Activated CD4-positive, alpha-beta memory T cell treated with anti-CD3 and anti-CD28 coated beads for 36 hours (primary cell): ENCODE results near the gene UPK1B. TPM values are rescaled to one million over a fixed set of nuclear protein-coding genes. Genes with fewer than 3 reads are reported as not detected.

ENCODE experiments used
- CTCF ChIA-PET: fragments of 350-600 bp; sonication (Branson Sonifier 250); formaldehyde crosslinking; loops from one replicate; lab custom pipeline; 2021; ENCODE audit warnings: antibody characterized with exemption, inconsistent platforms; lab: Charles Lee
- POLR2A ChIA-PET: fragments of 350-600 bp; sonication (Branson Sonifier 250); formaldehyde crosslinking; loops from one replicate; lab custom pipeline; 2021; ENCODE audit warnings: antibody characterized with exemption; lab: Charles Lee
- DNase-seq: peaks from one replicate; pipeline ENCODE4 v3.0.0-alpha.2; 2020
- H3K27ac Mint-ChIP-seq: one replicate; pipeline ENCODE4 v1.8.0; 2021; ENCODE audit warnings: mixed read lengths
- H3K27me3 Mint-ChIP-seq: one replicate; pipeline ENCODE4 v1.8.0; 2021; ENCODE audit warnings: mixed read lengths
- H3K36me3 Mint-ChIP-seq: one replicate; pipeline ENCODE4 v1.8.0; 2021; ENCODE audit warnings: mixed read lengths
- H3K4me1 Mint-ChIP-seq: one replicate; pipeline ENCODE4 v1.8.0; 2021; ENCODE audit warnings: low read depth, mixed read lengths
- H3K4me3 Mint-ChIP-seq: one replicate; pipeline ENCODE4 v1.8.0; 2021; ENCODE audit warnings: mild to moderate bottlenecking, mixed read lengths
- H3K9me3 Mint-ChIP-seq: one replicate; pipeline ENCODE4 v1.8.0; 2021; ENCODE audit warnings: mixed read lengths
- intact Hi-C: fragments of 100-400 bp; cut with micrococcal nuclease; formaldehyde crosslinking; loops from one replicate; pipeline ENCODE4 v1.15.1; 2023
- total RNA-seq, 2 experiments: library from RNA; stranded (reverse); gene quantifications; one replicate each; pipeline ENCODE4 v1.2.3, GENCODE V29; 2021

Gene UPK1B
- total RNA-seq, 2 experiments from 2014 or later, result not detected

GRCh38 chr3:119228373-119229145, 55.2 kb downstream of the UPK1B start:
- H3K4me1 Mint-ChIP-seq, result peaks cover 25% of the 10 kb centered on the region
- no peak overlapping the region for H3K27ac Mint-ChIP-seq
- intact Hi-C loops, result no loop called here
- H3K36me3 Mint-ChIP-seq, result peaks cover 46% of the 10 kb centered on the region
- no peak for DNase-seq
- H3K9me3 Mint-ChIP-seq, result no peaks in the 10 kb centered on the region
- ChIA-PET POLR2A (no interaction called here), CTCF (no interaction called here)
- H3K4me3 Mint-ChIP-seq, result no peak overlapping the region
- no peaks in the 10 kb centered on the region for H3K27me3 Mint-ChIP-seq

GRCh38 chr3:119229190-119229589, 55.8 kb downstream of the UPK1B start:
- Mint-ChIP-seq H3K27ac (no peak overlapping the region), H3K4me1 (peaks cover 27% of the 10 kb centered on the region), H3K27me3 (no peaks in the 10 kb centered on the region), H3K4me3 (no peak overlapping the region), H3K36me3 (peaks cover 44% of the 10 kb centered on the region), H3K9me3 (no peaks in the 10 kb centered on the region)
- no peak for DNase-seq
- CTCF ChIA-PET, result no interaction called here
- POLR2A ChIA-PET, result no interaction called here
- intact Hi-C loops, result no loop called here

DNA sequence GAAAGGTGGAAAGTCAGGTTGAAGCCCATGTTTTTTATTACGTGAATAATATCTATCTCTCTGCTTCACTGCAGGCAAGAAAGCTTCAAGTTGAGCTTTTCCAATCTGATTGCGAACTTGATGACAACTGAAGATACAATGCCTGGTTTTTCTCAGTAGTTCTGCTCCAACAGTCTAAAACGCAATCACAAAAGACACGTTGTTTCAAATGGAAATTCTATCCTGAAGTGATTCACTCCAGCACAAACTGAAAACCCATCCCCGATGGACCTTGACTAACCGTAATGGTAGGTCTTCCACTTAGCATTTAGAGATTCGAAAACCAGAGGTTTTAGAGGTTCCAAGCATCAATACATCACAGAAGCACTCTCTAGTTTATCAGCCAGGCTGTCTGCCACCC, 56.7 kb downstream of the UPK1B start:
- Mint-ChIP-seq H3K4me1 (peaks cover 34% of the 10 kb centered on the region), H3K9me3 (no peaks in the 10 kb centered on the region), H3K27me3 (no peaks in the 10 kb centered on the region), H3K4me3 (no peak overlapping the region), H3K27ac (no peak overlapping the region), H3K36me3 (peaks cover 45% of the 10 kb centered on the region)
- no peak for DNase-seq
- ChIA-PET POLR2A (no interaction called here), CTCF (interaction anchor here (1.7 kb wide), 1 partner anchor 11 kb away, joined by 7 read pairs; the partner anchor contains the start of gene B4GALT4)
- intact Hi-C loops, result no loop called here

DNA sequence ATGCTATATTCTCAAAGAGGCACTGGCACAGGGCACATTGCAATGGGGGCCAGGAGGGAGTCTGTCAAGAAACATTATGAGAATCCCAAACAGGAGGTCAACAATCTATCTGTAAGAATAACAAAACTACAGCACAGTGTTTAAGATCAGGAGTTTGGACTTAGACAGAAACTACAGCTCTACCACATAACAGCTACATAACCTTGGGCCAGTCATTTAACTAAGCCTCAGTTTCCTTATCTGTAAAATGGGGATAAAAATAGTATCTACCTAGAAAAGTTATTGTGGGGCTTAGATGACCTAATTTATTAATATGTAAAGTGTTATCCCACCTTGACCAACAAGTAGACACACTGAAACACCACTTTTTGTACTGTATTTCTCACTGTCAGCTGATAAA, 57.3 kb downstream of the UPK1B start:
- intact Hi-C loops, result loop anchor here (1.0 kb wide), 1 partner anchor 10 kb away; the partner anchor contains the start of gene B4GALT4
- no peaks in the 10 kb centered on the region for H3K27me3 Mint-ChIP-seq
- H3K9me3 Mint-ChIP-seq, result no peaks in the 10 kb centered on the region
- peaks cover 49% of the 10 kb centered on the region for H3K36me3 Mint-ChIP-seq
- no peak overlapping the region for H3K27ac Mint-ChIP-seq
- peaks cover 40% of the 10 kb centered on the region for H3K4me1 Mint-ChIP-seq
- DNase-seq, result no peak
- ChIA-PET CTCF (interaction anchor here (1.7 kb wide), 1 partner anchor 10 kb away, joined by 7 read pairs; the partner anchor contains the start of gene B4GALT4), POLR2A (interaction anchor here (0.8 kb wide), 1 partner anchor 20 kb away, joined by 3 read pairs; no protein-coding TSS in a partner anchor)
- no peak overlapping the region for H3K4me3 Mint-ChIP-seq

DNA sequence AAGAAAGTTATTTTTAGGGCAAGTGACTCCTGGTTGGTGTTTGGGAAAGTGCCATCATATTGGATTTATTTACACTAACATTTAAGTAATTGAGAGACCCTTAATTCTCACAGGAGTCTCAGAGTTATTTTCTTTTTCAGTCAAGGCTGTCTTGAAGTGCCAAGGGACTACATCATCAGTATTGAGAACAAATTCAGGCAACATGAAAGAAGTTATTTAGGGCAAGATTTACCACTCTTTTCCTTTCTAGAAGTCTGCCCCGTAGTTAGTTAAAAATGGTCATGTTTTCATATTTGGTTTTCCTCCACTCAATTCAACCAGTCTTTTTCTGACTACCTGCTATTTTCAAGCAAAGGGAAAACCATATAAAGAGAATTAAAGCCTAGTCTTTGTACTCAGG, 61.2 kb downstream of the UPK1B start:
- no peak for DNase-seq
- H3K4me1 Mint-ChIP-seq, result peaks cover 56% of the 10 kb centered on the region
- no peaks in the 10 kb centered on the region for H3K9me3 Mint-ChIP-seq
- ChIA-PET POLR2A (no interaction called here), CTCF (no interaction called here)
- peak overlapping the region; percentile 57 for H3K27ac Mint-ChIP-seq
- no peaks in the 10 kb centered on the region for H3K27me3 Mint-ChIP-seq
- intact Hi-C loops, result loop anchor here (5.0 kb wide), 1 partner anchor 468 kb away; the partner anchor contains the start of gene CFAP91
- peaks cover 40% of the 10 kb centered on the region for H3K36me3 Mint-ChIP-seq
- H3K4me3 Mint-ChIP-seq, result no peak overlapping the region

GRCh38 chr3:119235151-119235550, 61.8 kb downstream of the UPK1B start:
- Mint-ChIP-seq H3K36me3 (peaks cover 34% of the 10 kb centered on the region), H3K4me3 (no peak overlapping the region)

GRCh38 chr3:119236756-119237155, 63.4 kb downstream of the UPK1B start:
- DNase-seq, result no peak
- intact Hi-C loops, result loop anchor here (5.0 kb wide), 1 partner anchor 466 kb away; the partner anchor contains the start of gene CFAP91
- no peaks in the 10 kb centered on the region for H3K9me3 Mint-ChIP-seq
- peaks cover 23% of the 10 kb centered on the region for H3K36me3 Mint-ChIP-seq
- H3K4me3 Mint-ChIP-seq, result no peak overlapping the region
- peak overlapping the region; percentile 18 for H3K27ac Mint-ChIP-seq
- no peaks in the 10 kb centered on the region for H3K27me3 Mint-ChIP-seq
- CTCF ChIA-PET, result interaction anchor here (0.6 to 1.4 kb wide), 2 partner anchors 76 to 355 kb away, joined by 3 read pairs; no protein-coding TSS in a partner anchor
- POLR2A ChIA-PET, result no interaction called here
- peaks cover 52% of the 10 kb centered on the region for H3K4me1 Mint-ChIP-seq

More at GRCh38 chr3:119235151-119235550, 61.8 kb downstream of the UPK1B start:
- ChIA-PET CTCF (no interaction called here), POLR2A (no interaction called here)
- intact Hi-C loops, result loop anchor here (5.0 kb wide), 1 partner anchor 467 kb away; the partner anchor contains the start of gene CFAP91
- Mint-ChIP-seq H3K4me1 (peaks cover 60% of the 10 kb centered on the region), H3K9me3 (no peaks in the 10 kb centered on the region), H3K27me3 (no peaks in the 10 kb centered on the region), H3K27ac (peak overlapping the region; percentile 57)
- DNase-seq, result no peak

- intact Hi-C loops, result loop anchor here (5.0 kb wide), 1 partner anchor 465 kb away; the partner anchor contains the start of gene CFAP91
These were observed 63.9 kb downstream of the UPK1B start for GRCh38 chr3:119237299-119237698.

DNA sequence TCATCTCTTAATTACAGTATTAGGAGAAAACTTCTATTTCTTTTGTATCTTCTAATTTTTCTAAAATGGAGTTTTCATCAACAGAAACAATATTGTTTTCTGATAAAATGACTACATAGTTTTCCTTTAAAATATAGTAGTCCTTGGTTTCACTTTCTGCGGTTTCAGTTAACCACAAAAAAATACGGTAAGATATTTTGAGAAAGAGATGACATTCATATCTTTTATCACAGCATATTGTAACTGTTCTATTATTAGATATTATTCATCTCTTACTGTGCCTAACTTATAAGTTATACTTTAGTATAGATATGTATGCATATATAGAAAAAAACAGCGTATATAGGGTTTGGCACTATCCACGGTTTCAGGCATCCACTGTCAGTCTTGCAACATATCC, 65.0 kb downstream of the UPK1B start:
- POLR2A ChIA-PET, result interaction anchor here (0.7 kb wide), 1 partner anchor 875 kb away, joined by 6 read pairs; no protein-coding TSS in a partner anchor
- intact Hi-C loops, result loop anchor here (2.0 to 5.0 kb wide), 2 partner anchors 400 to 464 kb away; partner anchors contain the start of gene CFAP91
- peak overlapping the region; percentile 33 for H3K27ac Mint-ChIP-seq

More at GRCh38 chr3:119237299-119237698, 63.9 kb downstream of the UPK1B start:
- H3K27ac Mint-ChIP-seq, result no peak overlapping the region
- CTCF ChIA-PET, result interaction anchor here (0.6 to 1.4 kb wide), 2 partner anchors 76 to 355 kb away, joined by 3 read pairs; no protein-coding TSS in a partner anchor
- no peak overlapping the region for H3K4me3 Mint-ChIP-seq
- H3K9me3 Mint-ChIP-seq, result no peaks in the 10 kb centered on the region
- H3K27me3 Mint-ChIP-seq, result no peaks in the 10 kb centered on the region
- POLR2A ChIA-PET, result no interaction called here
- peaks cover 47% of the 10 kb centered on the region for H3K4me1 Mint-ChIP-seq
- peaks cover 19% of the 10 kb centered on the region for H3K36me3 Mint-ChIP-seq
- DNase-seq, result no peak

GRCh38 chr3:119239206-119239820, 65.9 kb downstream of the UPK1B start:
- ChIA-PET CTCF (interaction anchor here (1.0 to 2.5 kb wide), 4 partner anchors 28 to 357 kb away, joined by 3 to 9 read pairs (median 3); partner anchors contain the start of gene TEX55), POLR2A (interaction anchor here (0.7 kb wide), 1 partner anchor 874 kb away, joined by 6 read pairs; no protein-coding TSS in a partner anchor)
- Mint-ChIP-seq H3K9me3 (no peaks in the 10 kb centered on the region), H3K36me3 (peaks cover 16% of the 10 kb centered on the region), H3K27ac (peak overlapping the region; percentile 86), H3K4me3 (peak overlapping the region; percentile 81), H3K4me1 (peaks cover 45% of the 10 kb centered on the region), H3K27me3 (no peaks in the 10 kb centered on the region)
- DNase-seq, result no peak
- intact Hi-C loops, result loop anchor here (2.0 to 5.0 kb wide), 2 partner anchors 399 to 463 kb away; partner anchors contain the start of gene CFAP91

More for the DNA sequence above, 65.0 kb downstream of the UPK1B start:
- Mint-ChIP-seq H3K4me1 (peaks cover 47% of the 10 kb centered on the region), H3K4me3 (peak overlapping the region; percentile 46), H3K9me3 (no peaks in the 10 kb centered on the region), H3K27me3 (no peaks in the 10 kb centered on the region), H3K36me3 (peaks cover 19% of the 10 kb centered on the region)
- CTCF ChIA-PET, result no interaction called here
- DNase-seq, result no peak

GRCh38 chr3:119240101-119240590, 66.7 kb downstream of the UPK1B start:
- H3K9me3 Mint-ChIP-seq, result no peaks in the 10 kb centered on the region
- ChIA-PET POLR2A (interaction anchor here (0.9 to 1.6 kb wide), 3 partner anchors 52 to 83 kb away, joined by 4 to 7 read pairs (median 6); partner anchors contain the start of gene ARHGAP31), CTCF (interaction anchor here (0.6 to 2.8 kb wide), 25 partner anchors 9 to 856 kb away, joined by 3 to 114 read pairs (median 5); partner anchors contain the start of genes ARHGAP31, IGSF11, POGLUT1 and TEX55)
- peaks cover 38% of the 10 kb centered on the region for H3K4me1 Mint-ChIP-seq
- H3K36me3 Mint-ChIP-seq, result peaks cover 15% of the 10 kb centered on the region
- DNase-seq, result no peak
- no peaks in the 10 kb centered on the region for H3K27me3 Mint-ChIP-seq
- intact Hi-C loops, result loop anchor here (1.0 to 5.0 kb wide), 5 partner anchors 9 to 293 kb away; partner anchors contain the start of genes IGSF11, TIMMDC1 and TMEM39A
- H3K4me3 Mint-ChIP-seq, result peak overlapping the region; percentile 81
- H3K27ac Mint-ChIP-seq, result peak overlapping the region; percentile 86
